Coronary artery (tissue), 2 donors: ENCODE data around the gene RGL1.

Experiments used
- DNase-seq: peaks from one replicate; pipeline ENCODE4 v3.0.0-alpha.2; 2017; ENCODE audit warnings: low spot score
- H3K27ac ChIP-seq, 2 donors: fragments of 200-600 bp; sonication (generic); one replicate each; pipeline ENCODE4 v1.5.1; 2016 to 2019
- H3K4me3 ChIP-seq: fragments of 200-600 bp; sonication (generic); 2 replicates; pipeline ENCODE4 v1.5.1; 2016; ENCODE audit warnings: mild to moderate bottlenecking, moderate library complexity
- CTCF ChIP-seq: fragments of 200-600 bp; sonication (generic); IDR thresholded peaks from one replicate; pipeline ENCODE4 v1.5.1; 2019; ENCODE audit warnings: antibody characterized with exemption

Gene RGL1

GRCh38 chr1:183947988-183948387, 143.1 kb downstream of the RGL1 start:
- Histone ChIP-seq H3K4me3 (no peak overlapping the region), H3K27ac (no peak overlapping the region)
- TF ChIP-seq CTCF: no peak
- DNase-seq: no peak

- no peak for TF ChIP-seq CTCF
- DNase-seq: no peak
- no peak overlapping the region for H3K27ac ChIP-seq
- no peak overlapping the region for H3K4me3 ChIP-seq
Observed at GRCh38 chr1:183952101-183952500, 147.2 kb downstream of the RGL1 start.

- TF ChIP-seq CTCF: no peak
- H3K27ac ChIP-seq: no peak overlapping the region
- DNase-seq: no peak
- no peak overlapping the region for H3K4me3 ChIP-seq
Observed at GRCh38 chr1:183953031-183953430, 148.1 kb downstream of the RGL1 start.

GRCh38 chr1:183954496-183954895, 149.6 kb downstream of the RGL1 start:
- Histone ChIP-seq H3K4me3 (no peak overlapping the region), H3K27ac (no peak overlapping the region)
- DNase-seq: no peak
- TF ChIP-seq CTCF: no peak

GRCh38 chr1:183956559-183957188, 151.8 kb downstream of the RGL1 start:
- no peak for TF ChIP-seq CTCF
- H3K4me3 ChIP-seq: no peak overlapping the region
- peak overlapping the region in 1 of 2 donors; percentile 57 for H3K27ac ChIP-seq
- no peak for DNase-seq

GRCh38 chr1:183957216-183957830, 152.4 kb downstream of the RGL1 start:
- H3K27ac ChIP-seq: peak overlapping the region in 1 of 2 donors; percentile 57
- DNase-seq: no peak
- TF ChIP-seq CTCF: no peak
- H3K4me3 ChIP-seq: no peak overlapping the region

GRCh38 chr1:183958958-183959357, 154.0 kb downstream of the RGL1 start:
- no peak overlapping the region for H3K4me3 ChIP-seq
- TF ChIP-seq CTCF: no peak
- H3K27ac ChIP-seq: peak overlapping the region in 1 of 2 donors; percentile 68
- DNase-seq: no peak
